AML-193 (cell line): ENCODE results near the gene AP1S2.

Experiments used
- DNase-seq, 2 experiments: peaks; one replicate each; lab custom pipeline; 2025; lab: John Stamatoyannopoulos, UW

AP1S2 gene

GRCh38 chrX:15804563-15804962, 50.0 kb downstream of the AP1S2 start:
- DNase-seq: peak; percentile 49 to 50

GRCh38 chrX:15797707-15798106, 56.9 kb downstream of the AP1S2 start:
- no peak for DNase-seq

GRCh38 chrX:15790769-15791290, 63.8 kb downstream of the AP1S2 start:
- peak; percentile 7 to 11 for DNase-seq

DNA sequence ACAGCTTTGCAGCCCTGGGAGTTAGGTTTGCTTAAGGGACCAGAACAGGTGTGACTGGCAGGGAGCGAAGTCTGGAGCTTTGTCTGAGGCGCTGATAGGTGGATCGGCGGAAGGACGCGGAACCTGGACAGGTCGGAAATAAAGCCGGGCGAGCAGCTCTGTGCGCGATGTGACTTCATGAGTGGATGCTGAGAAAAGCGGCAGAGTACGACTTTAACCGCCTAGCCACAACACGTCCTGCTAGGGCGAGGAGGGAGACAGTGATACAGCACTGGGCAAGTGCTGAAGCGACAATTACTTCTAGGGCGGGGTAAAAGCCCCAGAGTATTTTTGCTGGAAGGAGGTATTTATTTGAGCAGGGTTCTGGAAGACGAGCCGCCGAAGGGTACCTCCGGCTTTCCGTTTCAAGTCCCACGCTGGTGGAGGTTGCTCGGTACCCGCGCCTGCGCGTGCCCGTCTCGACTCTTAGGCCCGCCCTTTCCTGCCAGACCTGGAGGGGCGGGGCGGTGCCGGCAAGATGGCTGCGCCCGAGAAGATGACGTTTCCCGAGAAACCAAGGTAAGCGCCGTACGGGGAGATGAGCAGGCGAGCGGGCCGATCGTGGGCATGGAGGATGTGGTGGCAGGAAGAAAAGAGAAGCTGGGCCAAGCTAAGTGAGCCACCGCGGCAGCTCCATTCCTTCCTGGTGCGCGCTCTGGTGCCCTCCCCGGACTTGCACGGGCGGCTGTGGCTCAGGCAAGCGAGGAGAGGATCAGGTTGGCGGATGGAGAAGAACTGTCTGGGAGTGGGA, 64.4 kb downstream of the AP1S2 start, which contains the start of gene ZRSR2:
TSS of gene ZRSR2 (plus strand) at position 506 of the 790 bp plus-strand sequence. CDS start at position 518, 12 bp downstream.
- peak; percentile 46 to 71 for DNase-seq

GRCh38 chrX:15786915-15787314, 67.7 kb downstream of the AP1S2 start:
- DNase-seq: peak in 1 of 2 experiments; percentile 13

DNA sequence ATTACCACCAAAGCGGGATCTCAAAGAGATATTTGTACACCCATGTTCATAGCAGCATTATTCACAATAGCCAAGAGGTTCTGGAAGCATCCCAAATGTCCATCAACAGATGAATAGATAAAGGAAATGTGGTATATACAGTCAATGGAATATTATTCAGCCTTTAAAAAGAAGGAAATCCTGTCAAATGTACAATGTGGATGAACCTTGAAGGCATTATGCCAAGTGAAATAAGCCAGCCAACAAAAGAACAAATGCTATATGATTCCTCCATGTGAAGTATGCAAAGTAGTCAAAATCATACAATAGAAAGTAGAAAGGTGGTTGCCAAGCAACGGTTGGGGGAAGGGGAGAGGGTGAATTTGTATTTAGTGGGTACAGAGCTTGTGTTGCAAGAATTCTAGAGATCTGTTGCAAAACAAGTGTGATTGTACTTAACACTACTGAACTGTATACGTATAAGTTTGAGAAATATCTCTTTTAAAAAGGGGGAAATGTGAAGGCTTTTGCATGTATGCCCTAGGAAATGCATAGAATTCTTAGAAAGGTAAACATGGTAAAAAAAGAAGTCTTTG, 69.3 kb downstream of the AP1S2 start:
- peak; percentile 12 to 23 for DNase-seq

DNA sequence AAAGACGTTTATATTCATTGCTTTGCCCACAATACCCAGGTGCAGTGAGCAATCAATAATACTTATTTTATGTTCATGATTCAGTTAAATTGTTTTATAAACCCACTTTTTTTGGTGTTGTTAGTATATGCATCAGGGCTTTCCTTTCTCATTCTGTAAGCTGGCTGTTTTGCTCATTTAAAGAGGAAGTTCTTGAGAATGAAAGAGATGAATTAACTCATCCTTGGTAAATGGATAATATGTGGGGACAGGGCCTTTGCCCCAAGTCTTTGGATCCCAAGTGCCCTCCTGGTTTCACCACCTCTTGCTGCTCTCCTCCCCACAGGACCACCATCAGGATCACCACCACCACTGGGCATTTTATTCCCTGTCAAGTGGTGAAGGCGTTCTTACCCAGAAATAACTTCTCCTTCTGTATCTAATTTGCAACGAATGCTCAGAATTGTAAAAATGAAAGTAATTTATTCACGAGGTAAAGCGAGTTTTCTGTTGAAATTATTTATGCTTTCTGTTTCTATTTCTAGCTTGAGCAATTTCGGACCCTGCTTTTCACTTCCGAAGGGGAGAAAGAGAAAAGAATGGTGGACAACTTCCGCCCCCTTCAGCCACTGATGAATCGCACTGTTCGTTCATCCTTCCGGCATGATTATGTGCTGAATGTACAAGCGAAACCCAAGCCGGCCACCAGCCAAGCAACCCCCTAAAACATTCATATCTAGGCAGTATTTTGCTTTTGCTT, 72.5 kb downstream of the AP1S2 start:
- peak in 1 of 2 experiments; percentile 2 for DNase-seq
